Type B pancreatic cell (in vitro differentiated cells): ENCODE data around the gene MTMR8. TPM values are rescaled to one million over a fixed set of nuclear protein-coding genes. Genes with fewer than 3 reads are reported as not detected.

ENCODE experiments used
- DNase-seq: peaks from one replicate; pipeline ENCODE4 v3.0.0; 2021; ENCODE audit warnings: mixed read lengths; ENCODE audit not compliant: unreplicated experiment; ENCODE audit errors: extremely low spot score
- H3K27ac Mint-ChIP-seq: 2 replicates; pipeline ENCODE4 v1.8.0; 2021; ENCODE audit warnings: mild to moderate bottlenecking, mixed read lengths
- H3K27me3 Mint-ChIP-seq: 2 replicates; pipeline ENCODE4 v1.8.0; 2021; ENCODE audit warnings: mixed read lengths
- H3K36me3 Mint-ChIP-seq: 2 replicates; pipeline ENCODE4 v1.8.0; 2021; ENCODE audit warnings: mixed read lengths
- H3K4me1 Mint-ChIP-seq: one replicate; pipeline ENCODE4 v1.8.0; 2021; ENCODE audit warnings: mixed read lengths; ENCODE audit not compliant: unreplicated experiment
- H3K4me3 Mint-ChIP-seq: 2 replicates; pipeline ENCODE4 v1.8.0; 2021; ENCODE audit warnings: mild to moderate bottlenecking, mixed read lengths
- H3K9me3 Mint-ChIP-seq: 2 replicates; pipeline ENCODE4 v1.8.0; 2021; ENCODE audit warnings: mixed read lengths
- CTCF ChIP-seq: fragments of 200-600 bp; sonication (generic); conservative IDR thresholded peaks from 2 replicates; pipeline ENCODE4 v1.5.0; 2021; ENCODE audit warnings: antibody characterized with exemption, mild to moderate bottlenecking
- total RNA-seq: library from RNA; stranded (reverse); gene quantifications from 2 replicates; pipeline ENCODE4 v1.2.1, GENCODE V29; 2021; ENCODE audit warnings: low replicate concordance

MTMR8 gene
- total RNA-seq, 1 donor from 2014 or later, result 3.2 TPM

GRCh38 chrX:64229154-64229553 is 166.1 kb downstream of the MTMR8 start:
- no peak for DNase-seq

More at GRCh38 chrX:64229154-64229553, 166.1 kb downstream of the MTMR8 start:
- Mint-ChIP-seq H3K27ac (no peak overlapping the region), H3K9me3 (no peaks in the 10 kb centered on the region), H3K36me3 (no peaks in the 10 kb centered on the region), H3K27me3 (no peaks in the 10 kb centered on the region), H3K4me3 (no peak overlapping the region), H3K4me1 (no peaks in the 10 kb centered on the region)
- no peak for TF ChIP-seq CTCF

Other genes starting within 250 kb of the MTMR8 start
- gene AMER1, start 189.7 kb downstream of the MTMR8 start, total RNA-seq, result 8.9 and 11.7 TPM in 2 replicates
- gene ASB12, start 164.8 kb downstream of the MTMR8 start, total RNA-seq, result 0.63 TPM in 1 of 2 replicates, not detected in the other